RCC 7860 (cell line): Measurements from ENCODE around the gene SHE.

Source experiments
- DNase-seq: peaks from one replicate; pipeline ENCODE4 v3.0.0-alpha.2; 2015; ENCODE audit warnings: low spot score
- FAIRE-seq: peaks from 2 replicates; lab custom pipeline; 2012; peaks lifted over from hg19 to GRCh38; lab: Jason Lieb, UNC

The SHE gene

GRCh38 chr1:154481053-154481452, 21.2 kb downstream of the SHE start:
- DNase-seq (no peak), FAIRE-seq (no peak)

- FAIRE-seq (peak; percentile 55), DNase-seq (peak; percentile 72)
These were observed 22.3 kb downstream of the SHE start for GRCh38 chr1:154479764-154480421.

DNA sequence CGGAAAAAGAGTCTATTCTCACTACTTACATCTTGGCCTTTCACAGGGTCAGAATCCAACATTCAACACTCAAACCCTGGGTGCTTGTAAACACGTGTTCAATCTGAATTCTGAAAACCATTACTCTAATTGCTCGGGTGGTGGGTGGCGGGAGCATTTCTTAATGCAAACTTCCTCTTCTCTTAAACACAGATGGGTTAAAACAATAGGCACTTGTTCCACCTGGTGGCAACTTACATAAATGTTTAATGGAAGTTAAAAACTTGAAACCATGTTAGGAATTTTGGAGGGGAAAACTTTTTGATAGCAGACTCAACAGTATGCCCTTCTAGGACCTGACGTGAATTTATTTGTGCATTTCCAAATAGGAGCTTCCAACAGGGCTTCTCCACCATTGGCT, 23.6 kb downstream of the SHE start:
- DNase-seq, result no peak
- no peak for FAIRE-seq

DNA sequence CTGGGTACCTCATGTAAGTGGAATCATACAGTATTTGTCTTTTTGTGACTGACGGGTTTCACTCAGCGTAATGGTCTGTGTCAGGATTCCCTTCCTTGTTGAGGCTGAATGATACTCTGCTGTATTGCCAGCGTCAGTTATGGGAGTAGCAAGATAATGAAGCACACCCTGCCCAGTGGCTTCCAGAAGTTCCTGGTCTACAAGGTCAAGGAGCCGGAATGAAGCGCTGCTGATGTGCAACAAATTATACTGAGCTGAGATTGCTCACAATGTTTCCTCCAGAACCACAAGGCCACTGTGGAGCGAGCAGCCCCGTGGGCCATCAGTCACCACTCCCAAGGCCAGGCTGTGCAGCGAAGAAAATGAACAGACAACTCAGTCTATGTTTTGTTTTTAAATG, 24.2 kb downstream of the SHE start:
- FAIRE-seq (no peak), DNase-seq (no peak)

GRCh38 chr1:154476791-154477190, 25.4 kb downstream of the SHE start:
- no peak for FAIRE-seq
- no peak for DNase-seq

GRCh38 chr1:154474802-154475201, 27.4 kb downstream of the SHE start:
- FAIRE-seq (no peak), DNase-seq (peak; percentile 59)

- FAIRE-seq (no peak), DNase-seq (no peak)
These were observed 30.9 kb downstream of the SHE start for GRCh38 chr1:154471304-154471703.

GRCh38 chr1:154469844-154470560, 32.2 kb downstream of the SHE start:
- no peak for DNase-seq

GRCh38 chr1:154468535-154469250, 33.5 kb downstream of the SHE start:
- DNase-seq, result no peak
- no peak for FAIRE-seq

More at GRCh38 chr1:154469844-154470560, 32.2 kb downstream of the SHE start:
- FAIRE-seq, result no peak

DNA sequence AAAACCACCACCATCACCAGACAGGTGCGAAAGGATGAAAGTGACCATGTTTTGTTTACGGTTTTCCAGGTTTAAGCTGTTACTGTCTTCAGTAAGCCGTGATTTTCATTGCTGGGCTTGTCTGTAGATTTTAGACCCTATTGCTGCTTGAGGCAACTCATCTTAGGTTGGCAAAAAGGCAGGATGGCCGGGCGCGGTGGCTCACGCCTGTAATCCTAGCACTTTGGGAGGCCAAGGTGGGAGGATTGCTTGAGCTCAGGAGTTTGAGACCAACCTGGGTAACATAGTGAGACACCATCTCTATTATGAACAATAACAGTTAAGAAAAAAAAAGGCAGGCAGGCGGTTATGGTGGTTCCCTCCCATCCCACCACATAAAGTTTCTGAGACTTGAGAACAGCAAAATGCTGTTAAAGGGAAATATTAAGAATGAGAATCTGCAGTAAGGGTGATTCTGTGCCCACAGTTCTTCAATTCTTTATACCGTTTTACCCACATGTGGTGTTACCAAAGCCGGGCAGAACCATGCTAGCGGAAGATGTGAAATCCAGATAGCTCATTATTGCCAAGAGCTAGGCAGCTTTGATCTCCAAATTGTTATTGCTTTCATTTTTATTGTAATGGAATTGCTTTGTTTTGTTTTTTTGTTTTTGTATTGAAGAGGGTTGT, 34.6 kb downstream of the SHE start:
- DNase-seq, result no peak
- no peak for FAIRE-seq

- no peak for FAIRE-seq
- no peak for DNase-seq
These were observed 35.2 kb downstream of the SHE start for GRCh38 chr1:154466921-154467417.

DNA sequence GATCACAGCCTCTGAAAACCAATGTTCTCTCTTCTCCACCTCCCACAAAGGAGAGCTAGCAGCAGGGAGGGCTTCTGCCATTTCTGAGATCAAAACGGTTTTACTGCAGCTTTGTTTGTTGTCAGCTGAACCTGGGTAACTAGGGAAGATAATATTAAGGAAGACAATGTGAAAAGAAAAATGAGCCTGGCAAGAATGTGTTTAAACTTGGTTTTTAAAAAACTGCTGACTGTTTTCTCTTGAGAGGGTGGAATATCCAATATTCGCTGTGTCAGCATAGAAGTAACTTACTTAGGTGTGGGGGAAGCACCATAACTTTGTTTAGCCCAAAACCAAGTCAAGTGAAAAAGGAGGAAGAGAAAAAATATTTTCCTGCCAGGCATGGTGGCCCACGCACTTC, 36.0 kb downstream of the SHE start:
- DNase-seq (no peak), FAIRE-seq (no peak)

GRCh38 chr1:154465621-154466195, 36.5 kb downstream of the SHE start:
- FAIRE-seq (no peak), DNase-seq (no peak)

GRCh38 chr1:154463512-154463990, 38.7 kb downstream of the SHE start:
- FAIRE-seq, result no peak
- DNase-seq, result peak; percentile 55

DNA sequence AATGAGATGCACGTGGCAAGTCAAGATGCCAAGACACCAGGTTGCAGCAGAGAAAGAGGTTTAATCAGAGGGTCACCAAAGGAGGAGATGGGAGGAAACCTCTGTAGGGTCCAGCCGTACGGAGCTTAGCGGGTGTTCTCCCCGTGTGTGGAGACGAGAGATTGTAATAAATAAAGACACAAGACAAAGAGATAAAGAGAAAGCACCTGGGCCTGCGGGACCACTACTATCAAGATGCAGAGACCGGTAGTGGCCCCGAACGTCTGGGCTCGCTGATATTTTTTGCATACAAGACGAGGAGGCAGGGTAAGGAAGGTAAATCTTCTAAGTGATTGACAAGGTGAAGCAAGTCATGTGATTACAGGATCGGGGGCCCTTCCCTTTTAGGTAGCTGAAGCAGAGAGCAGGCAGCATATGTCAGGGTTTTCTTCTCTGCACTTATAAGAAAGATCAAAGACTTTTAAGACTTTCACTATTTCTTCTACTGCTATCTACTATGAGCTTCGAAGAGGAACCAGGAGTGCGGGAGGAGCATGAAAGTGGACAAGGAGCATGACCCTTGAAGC, 41.4 kb downstream of the SHE start:
- DNase-seq (no peak), FAIRE-seq (no peak)

DNA sequence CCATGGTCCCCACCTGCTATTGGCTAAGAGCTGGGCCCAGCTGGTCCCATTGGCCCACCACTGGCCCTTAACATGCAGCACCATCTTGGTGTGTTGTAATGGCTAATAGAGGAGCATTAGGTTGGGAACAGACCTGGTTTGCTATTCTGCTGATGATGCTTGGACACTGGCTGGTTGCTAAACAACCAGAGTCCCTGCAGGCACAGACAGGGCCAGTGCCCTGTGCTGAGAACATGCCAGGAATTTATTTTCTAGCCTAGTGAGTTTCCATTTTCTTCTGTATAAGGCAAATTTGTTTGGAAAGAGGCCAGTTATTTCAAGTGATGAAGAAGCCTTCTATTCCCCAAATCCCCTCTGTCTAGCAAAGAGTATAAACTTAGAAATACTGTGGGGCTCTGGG, 43.1 kb downstream of the SHE start:
- no peak for FAIRE-seq
- DNase-seq, result no peak

DNA sequence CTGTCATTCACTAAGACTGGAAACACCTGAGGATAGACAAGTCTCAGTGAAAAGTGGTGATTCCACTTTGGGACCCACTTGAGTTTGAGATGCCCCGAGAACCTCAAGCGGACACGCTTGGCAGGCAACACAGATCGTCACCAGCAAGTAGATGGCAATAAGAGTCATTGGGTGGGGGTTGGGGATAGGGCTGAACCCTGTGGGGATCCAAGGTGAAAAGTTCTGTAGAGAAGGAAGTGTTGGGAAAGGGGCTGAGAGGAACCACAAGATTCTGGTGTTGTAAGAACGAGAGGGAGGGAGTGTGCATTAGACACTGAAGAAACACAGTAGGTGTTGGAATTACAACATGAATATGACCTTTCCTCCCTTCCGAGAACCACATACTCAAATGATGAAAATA, 45.6 kb downstream of the SHE start:
- FAIRE-seq (no peak), DNase-seq (no peak)

- DNase-seq (no peak), FAIRE-seq (no peak)
These were observed 47.7 kb downstream of the SHE start for GRCh38 chr1:154454386-154455120.

DNA sequence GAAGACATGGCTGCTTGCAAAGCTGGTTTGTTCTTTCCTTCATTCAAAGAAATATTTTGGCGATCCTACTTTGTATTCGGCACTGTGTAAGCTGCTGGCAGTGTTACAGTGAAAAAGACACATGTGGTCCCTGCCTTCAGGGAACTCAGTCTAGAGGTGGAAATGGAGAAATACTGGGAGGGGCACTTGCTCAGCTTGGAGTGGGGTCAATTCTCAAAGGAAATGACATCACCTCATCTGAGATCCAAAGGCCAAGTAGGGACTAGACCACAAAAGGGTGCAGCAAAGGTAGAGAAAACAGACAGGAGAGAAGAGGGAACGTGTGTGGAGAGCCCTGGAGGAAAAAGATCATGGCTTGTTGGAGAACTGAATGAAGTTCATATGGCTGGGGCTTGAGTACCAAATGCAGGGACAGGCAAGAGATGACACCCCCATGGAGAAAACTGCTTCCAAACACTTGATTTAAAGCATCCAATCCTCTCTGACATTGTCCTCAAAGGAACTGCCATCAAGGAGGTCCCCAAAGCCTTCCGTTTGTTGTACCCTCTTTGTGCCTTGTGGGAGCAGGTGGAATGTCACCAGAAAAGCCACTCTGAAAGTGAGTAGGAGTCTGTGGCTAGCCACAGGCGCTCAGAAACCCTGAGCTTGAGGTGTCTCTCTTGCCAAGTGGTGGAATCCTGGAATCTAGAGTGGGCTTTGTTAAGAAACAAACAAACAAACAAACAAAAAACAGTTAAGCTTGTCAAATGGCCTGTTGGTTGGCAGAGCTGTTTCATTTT, 48.4 kb downstream of the SHE start:
- no peak for FAIRE-seq
- DNase-seq, result no peak
